ENCODE data around the gene NR1D1.

The NR1D1 gene

GRCh38 chr17:40111221-40112128 is 11.1 kb upstream of the NR1D1 start:
- in situ Hi-C loops (cut with MboI; ENCODE audit: low sequenced_read_pairs) = no loop called here

- in situ Hi-C loops (cut with MboI; ENCODE audit: low sequenced_read_pairs) = no loop called here
Measured at GRCh38 chr17:40110026-40110845, 9.8 kb upstream of the NR1D1 start.

- in situ Hi-C loops (cut with MboI; ENCODE audit: low sequenced_read_pairs) = no loop called here
Measured at GRCh38 chr17:40108970-40109824, 8.8 kb upstream of the NR1D1 start.

GRCh38 chr17:40107522-40108174 is 7.3 kb upstream of the NR1D1 start:
- in situ Hi-C loops (cut with MboI; ENCODE audit: low sequenced_read_pairs) = no loop called here

GRCh38 chr17:40106760-40107521 is 6.6 kb upstream of the NR1D1 start:
- in situ Hi-C loops (cut with MboI; ENCODE audit: low sequenced_read_pairs) = no loop called here

GRCh38 chr17:40105861-40106759 is 5.7 kb upstream of the NR1D1 start:
- in situ Hi-C loops (cut with MboI; ENCODE audit: low sequenced_read_pairs) = no loop called here

- in situ Hi-C loops (cut with MboI; ENCODE audit: low sequenced_read_pairs) = no loop called here
Measured at GRCh38 chr17:40104594-40105486, 4.5 kb upstream of the NR1D1 start.

GRCh38 chr17:40103688-40104087 is 3.3 kb upstream of the NR1D1 start:
- in situ Hi-C loops (cut with MboI; ENCODE audit: low sequenced_read_pairs) = no loop called here

GRCh38 chr17:40103071-40103661 is 2.8 kb upstream of the NR1D1 start:
- in situ Hi-C loops (cut with MboI; ENCODE audit: low sequenced_read_pairs) = no loop called here

GRCh38 chr17:40101367-40102210 is 1.2 kb upstream of the NR1D1 start:
- in situ Hi-C loops (cut with MboI; ENCODE audit: low sequenced_read_pairs) = no loop called here

- in situ Hi-C loops (cut with MboI; ENCODE audit: low sequenced_read_pairs) = no loop called here
Measured at GRCh38 chr17:40100669-40101366, 429 bp upstream of the NR1D1 start.

GRCh38 chr17:40099619-40100418 is 570 bp downstream of the NR1D1 start:
- in situ Hi-C loops (cut with MboI; ENCODE audit: low sequenced_read_pairs) = no loop called here

- in situ Hi-C loops (cut with MboI; ENCODE audit: low sequenced_read_pairs) = no loop called here
Measured at GRCh38 chr17:40098846-40099618, 1.4 kb downstream of the NR1D1 start.
